HG03457 (cell line): Measurements from ENCODE around the gene KCTD17.

ENCODE experiments used
- ATAC-seq: cut with Tn5 transposase; IDR thresholded peaks from one replicate; pipeline ENCODE4 v1.9.1; 2021; ENCODE audit warnings: moderate number of reproducible peaks; ENCODE audit not compliant: unreplicated experiment

Gene KCTD17

DNA sequence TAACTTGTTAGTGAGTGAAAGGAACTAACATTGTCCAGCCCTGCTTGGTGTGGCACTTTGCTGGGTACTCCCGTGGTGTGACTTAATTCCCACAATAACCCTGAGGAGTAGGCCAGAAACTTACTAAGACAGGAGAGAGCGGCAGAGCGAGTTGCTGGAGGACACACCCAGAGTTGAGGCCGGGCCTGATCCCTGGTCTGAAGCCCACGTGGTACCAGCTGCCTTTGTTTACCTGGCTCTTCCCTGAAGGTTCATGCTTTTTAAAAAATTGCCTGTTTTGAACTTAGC, 31.4 kb upstream of the KCTD17 start:
- no peak for ATAC-seq

DNA sequence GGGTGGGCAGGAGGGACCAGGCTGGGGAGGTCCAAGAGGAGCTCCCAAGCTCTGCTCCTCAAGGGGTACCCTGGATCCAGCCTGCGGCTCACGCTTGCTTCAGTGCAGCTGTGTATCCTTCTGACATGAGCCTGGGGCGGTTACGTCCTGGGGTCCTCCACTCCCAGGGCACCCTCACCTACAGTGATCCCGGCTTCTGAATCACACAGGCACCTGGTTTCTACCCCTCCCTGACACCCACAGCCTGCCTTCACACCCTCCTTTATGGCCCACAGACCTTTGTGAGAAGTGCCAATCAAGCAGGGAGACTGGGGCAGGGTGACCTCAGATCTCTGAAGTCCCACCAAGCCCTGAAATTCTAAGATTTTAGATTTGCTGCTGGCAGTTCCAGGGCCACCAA, 30.5 kb upstream of the KCTD17 start:
- no peak for ATAC-seq

GRCh38 chr22:37021710-37022482, 29.6 kb upstream of the KCTD17 start:
- no peak for ATAC-seq

DNA sequence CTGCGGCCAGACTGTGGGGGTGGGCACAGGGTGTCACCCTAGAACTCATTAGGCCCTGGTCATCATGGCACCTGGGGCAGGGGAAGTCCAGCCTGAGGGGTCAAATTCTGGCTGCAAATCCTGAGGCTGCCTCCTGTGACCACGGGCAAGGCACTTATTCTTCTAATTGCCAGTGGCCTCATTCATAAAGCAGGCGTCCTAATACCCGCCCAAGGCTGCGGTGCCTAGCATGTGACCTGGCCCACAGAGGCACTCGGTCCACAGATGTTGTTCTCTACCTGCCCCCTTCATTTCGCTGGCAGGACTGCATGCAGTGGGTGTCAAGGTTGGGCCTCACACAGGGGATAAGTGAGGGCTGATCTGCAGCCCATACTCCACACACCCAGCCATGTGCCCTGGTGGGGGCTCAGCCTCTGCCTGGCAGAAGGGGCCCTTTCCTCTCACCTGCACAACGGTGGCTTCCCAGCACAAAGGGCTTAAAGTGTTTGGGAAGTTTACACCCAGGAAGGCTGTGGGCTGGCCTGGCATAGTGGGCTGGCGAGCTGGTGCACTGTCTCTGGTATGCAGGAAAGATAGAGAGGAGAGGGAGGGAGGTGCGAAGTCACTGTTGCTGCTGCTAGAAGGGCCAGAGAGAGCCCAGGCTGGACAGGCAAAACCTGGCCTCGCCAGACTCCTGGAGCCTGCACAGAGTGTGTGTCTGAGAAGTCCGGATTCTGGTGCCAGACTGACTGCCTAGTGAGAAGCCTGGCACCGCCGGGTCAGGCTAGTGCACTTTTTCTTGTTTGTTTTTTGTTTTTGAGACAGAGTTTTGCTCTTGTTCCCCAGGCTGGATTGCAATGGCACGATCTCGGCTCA, 28.8 kb upstream of the KCTD17 start:
- no peak for ATAC-seq

DNA sequence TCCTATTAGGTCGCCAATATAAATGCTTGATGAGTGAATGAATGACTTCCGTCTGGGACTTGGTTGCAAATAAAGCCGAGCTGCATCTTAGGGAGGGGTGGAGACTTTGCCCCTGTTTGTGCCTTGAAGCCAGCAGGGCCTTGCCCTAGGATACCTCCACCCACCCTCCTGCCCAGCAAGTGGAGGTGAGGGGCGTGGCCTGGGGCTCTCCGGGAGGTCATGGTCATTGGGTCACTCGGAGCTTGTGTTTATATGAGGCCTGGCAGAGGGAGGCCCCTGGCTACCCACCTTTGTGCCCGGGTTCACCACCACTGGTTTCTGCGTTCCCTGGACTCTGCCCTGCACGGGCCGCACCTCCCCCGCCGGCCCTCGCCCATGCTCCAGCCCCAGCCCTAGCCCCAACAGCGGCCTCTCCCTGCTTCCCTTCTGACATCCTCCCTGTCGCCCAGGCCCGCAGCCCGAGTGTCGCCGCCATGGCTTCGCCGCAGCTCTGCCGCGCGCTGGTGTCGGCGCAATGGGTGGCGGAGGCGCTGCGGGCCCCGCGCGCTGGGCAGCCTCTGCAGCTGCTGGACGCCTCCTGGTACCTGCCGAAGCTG, 27.7 kb upstream of the KCTD17 start:
- ATAC-seq = no peak

- no peak for ATAC-seq
Observed at GRCh38 chr22:37024339-37025157, 27.0 kb upstream of the KCTD17 start.

DNA sequence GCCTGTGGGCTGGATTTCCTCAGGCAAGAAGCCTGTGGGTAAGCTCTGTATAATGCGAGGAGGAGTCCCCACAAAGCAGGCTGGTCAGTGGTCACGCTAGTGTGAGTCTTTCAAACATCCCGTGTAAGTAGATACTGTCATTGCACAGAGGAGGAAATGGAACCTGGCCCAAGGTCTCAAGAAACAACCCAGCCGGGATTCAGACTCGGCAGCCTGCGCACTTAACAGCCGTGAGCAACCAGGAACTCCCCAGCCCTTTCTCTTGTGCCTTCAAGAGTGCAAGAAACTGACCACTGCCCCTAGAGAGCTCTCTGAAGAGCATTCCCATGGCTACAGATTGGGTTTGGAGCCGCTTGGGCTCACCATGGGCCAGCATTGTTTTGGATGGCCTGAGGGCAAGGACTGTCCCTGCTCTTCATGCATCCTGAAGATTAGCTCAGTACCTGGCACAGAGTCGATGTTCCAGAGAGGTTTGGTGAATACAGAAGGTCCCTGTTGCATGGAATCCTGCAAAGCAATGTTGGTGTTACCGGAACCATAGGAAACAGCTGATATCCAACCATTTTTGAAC, 26.0 kb upstream of the KCTD17 start:
- no peak for ATAC-seq

DNA sequence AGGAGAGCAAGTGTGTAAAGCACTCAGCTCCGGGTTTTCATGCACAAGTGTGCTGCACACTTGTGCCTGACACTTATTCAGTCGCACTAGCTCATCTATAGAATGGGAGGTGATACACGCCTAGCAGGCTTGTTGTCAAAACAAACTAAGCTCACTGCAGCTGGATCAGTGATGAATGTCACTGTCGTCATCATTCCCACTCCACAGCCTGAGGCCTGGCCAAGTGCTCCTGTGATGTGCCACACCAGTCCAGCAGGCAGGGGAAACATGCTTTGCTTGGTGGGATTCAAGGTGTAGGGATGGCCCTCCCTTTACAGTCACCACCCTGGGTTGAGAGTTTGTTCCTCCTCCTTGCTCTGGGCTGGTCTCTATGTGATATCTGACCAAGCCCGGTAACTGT, 25.2 kb upstream of the KCTD17 start:
- ATAC-seq = no peak

GRCh38 chr22:37027556-37027955, 24.0 kb upstream of the KCTD17 start:
- ATAC-seq = no peak

GRCh38 chr22:37028692-37029674, 22.6 kb upstream of the KCTD17 start:
- ATAC-seq = no peak

- no peak for ATAC-seq
Observed at GRCh38 chr22:37030560-37031281, 20.8 kb upstream of the KCTD17 start.

- no peak for ATAC-seq
Observed at GRCh38 chr22:37032134-37032534, 19.4 kb upstream of the KCTD17 start.

DNA sequence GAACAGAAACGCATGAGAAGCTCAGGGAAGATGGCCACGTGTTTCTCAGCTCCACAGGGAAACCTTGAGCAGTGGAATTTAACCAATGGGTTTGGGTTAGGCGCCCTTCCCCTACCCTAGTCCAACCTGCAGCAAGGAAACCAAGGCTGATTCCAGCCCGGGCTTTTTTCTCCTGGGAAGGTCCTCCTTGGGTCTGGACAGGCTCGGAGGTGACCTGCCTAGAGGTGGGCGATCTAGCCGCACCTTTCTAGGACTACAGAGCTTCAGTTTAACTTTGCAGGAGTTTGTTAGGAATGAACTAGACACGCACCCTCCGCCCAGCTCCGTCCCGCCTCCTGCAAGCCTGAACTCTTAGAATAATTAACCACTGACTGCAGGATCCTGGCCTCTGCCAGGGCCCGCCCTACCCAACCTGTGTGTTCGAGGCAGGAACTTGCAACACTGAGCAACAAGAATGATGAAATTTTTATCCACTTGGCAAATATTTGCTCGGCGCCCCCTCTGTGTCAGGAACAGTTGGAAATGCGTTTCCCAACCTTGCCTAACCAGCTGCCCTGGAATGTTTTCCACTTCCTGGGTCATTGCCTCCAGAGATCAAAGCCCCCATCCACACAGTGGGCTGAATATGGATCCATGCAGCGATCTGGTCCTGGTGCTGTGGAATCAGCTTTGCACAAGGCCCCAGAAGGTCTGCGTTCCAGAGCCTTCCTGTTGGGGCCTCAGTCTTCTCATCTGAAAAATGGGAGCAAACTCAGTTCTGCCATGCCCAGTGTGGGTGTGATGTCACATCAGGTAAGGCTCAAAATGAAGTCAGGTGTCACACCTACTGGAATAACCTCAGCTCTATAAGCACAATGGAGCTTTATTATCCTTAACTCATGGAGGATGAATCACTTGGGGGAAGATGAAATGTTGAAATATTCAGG, 18.7 kb upstream of the KCTD17 start:
- ATAC-seq = no peak

DNA sequence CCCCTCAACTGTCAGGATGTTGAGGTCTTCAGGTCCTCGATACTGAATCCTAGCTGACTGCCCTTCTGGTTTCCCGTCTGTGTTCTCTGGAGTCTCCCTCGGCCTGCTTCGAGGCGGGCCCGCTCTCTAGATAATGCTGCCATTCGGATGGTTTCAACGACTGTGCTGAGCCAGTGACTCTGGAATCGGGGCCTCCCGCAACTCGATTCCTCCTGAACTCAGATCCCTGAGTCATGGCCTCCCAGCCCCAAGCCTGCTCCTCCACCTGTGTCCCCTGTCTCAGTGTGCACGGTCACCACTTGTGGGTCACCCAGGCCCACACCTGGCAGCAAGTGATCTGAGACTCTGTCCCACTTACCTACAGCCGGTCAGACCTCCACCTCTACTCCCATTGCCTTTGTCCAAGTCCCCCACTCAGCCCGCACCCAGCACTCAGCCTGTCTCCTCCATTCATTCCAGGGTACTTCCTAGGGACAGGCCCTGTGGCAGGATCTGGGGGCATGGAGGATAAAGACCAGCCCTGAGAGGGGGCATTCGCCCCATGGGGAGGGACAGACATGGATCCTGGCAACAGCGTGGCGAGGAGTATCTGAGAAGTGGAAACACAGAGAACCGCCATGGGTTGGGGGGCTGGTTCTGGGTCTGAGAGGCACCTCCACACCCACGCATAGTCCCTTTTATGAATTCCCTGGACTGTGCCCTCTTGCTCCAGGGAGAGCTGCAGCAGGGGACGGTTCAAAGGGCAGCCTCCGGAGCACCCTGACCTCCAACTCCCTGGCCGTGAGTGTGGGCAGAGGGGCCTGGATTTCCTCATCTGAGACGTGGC, 17.7 kb upstream of the KCTD17 start:
- no peak for ATAC-seq

GRCh38 chr22:37036655-37037377, 14.7 kb upstream of the KCTD17 start:
- ATAC-seq = no peak

DNA sequence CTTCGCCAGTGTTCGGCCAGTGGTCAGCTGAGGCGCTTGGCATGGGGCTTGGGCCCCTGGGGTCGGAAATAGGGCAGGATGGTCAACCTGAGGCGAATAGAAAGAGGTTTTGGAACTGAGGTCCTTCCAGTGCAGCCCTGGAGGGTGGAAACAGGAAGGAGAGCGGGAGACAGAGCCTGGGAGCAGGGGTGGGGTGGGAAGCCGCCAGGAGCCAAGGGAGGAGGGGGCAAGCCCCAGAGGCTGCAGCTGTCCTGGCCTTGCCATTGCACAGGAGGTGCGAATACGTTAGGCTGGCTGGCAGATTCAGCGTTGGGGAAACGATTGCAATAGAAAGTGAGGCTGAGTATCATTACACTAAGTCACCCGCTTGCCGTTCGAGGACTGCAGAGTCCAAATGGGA, 13.9 kb upstream of the KCTD17 start:
- no peak for ATAC-seq
